Measurements from ENCODE around the gene ZSCAN26.
"Not testable (repeated sequence)": the region's sequence is repeated elsewhere in the genome, so short reads cannot be mapped to it uniquely, and the experiment has no call there.

ZSCAN26 gene

GRCh38 chr6:28257042-28257441 is 9.9 kb upstream of the ZSCAN26 start:
- no peak for DNase-seq (ENCODE audit: low read depth in 2 of 2)

GRCh38 chr6:28258877-28259777 is 7.8 kb upstream of the ZSCAN26 start, which contains the start of gene NKAPL:
NKAPL (plus strand) TSS chr6:28259297; CDS start chr6:28259372, 75 bp downstream.
- DNase-seq (ENCODE audit: low read depth in 2 of 2) = peak; percentile 46 to 51

GRCh38 chr6:28263922-28264321 is 3.0 kb upstream of the ZSCAN26 start:
- DNase-seq (ENCODE audit: low read depth in 2 of 2) = no peak

- DNase-seq (ENCODE audit: low read depth in 2 of 2) = no peak
These were observed 2.0 kb upstream of the ZSCAN26 start for GRCh38 chr6:28264834-28265401.

GRCh38 chr6:28266563-28266961 is 381 bp upstream of the ZSCAN26 start:
- DNase-seq (ENCODE audit: low read depth in 2 of 2) = no peak

GRCh38 chr6:28267695-28268059 is 734 bp downstream of the ZSCAN26 start:
- DNase-seq (ENCODE audit: low read depth in 2 of 2) = no peak

- DNase-seq (ENCODE audit: low read depth in 2 of 2) = no peak
These were observed 2.5 kb downstream of the ZSCAN26 start for GRCh38 chr6:28269492-28269891.

- no peak for DNase-seq (ENCODE audit: low read depth in 2 of 2)
These were observed 7.9 kb downstream of the ZSCAN26 start for GRCh38 chr6:28274888-28275287.

- no peak for DNase-seq (ENCODE audit: low read depth in 2 of 2)
These were observed 10.8 kb downstream of the ZSCAN26 start for GRCh38 chr6:28277746-28278145.

- DNase-seq (ENCODE audit: low read depth in 2 of 2) = no peak
These were observed 13.8 kb downstream of the ZSCAN26 start for GRCh38 chr6:28280595-28281287.

GRCh38 chr6:28281288-28282064 is 14.5 kb downstream of the ZSCAN26 start, which contains the start of gene PGBD1:
PGBD1 (plus strand) TSS chr6:28281572; CDS start chr6:28283814, 2,242 bp downstream.
- DNase-seq (ENCODE audit: low read depth in 2 of 2) = peak; percentile 13 to 15

- DNase-seq (ENCODE audit: low read depth in 2 of 2) = no peak
These were observed 16.0 kb downstream of the ZSCAN26 start for GRCh38 chr6:28282926-28283325.

GRCh38 chr6:28291573-28291972 is 24.6 kb downstream of the ZSCAN26 start:
- DNase-seq (ENCODE audit: low read depth in 2 of 2) = no peak

- DNase-seq (ENCODE audit: low read depth in 2 of 2) = no peak
These were observed 28.4 kb downstream of the ZSCAN26 start for GRCh38 chr6:28295326-28295725.

GRCh38 chr6:28296520-28297060 is 29.6 kb downstream of the ZSCAN26 start:
- no peak for DNase-seq (ENCODE audit: low read depth in 2 of 2)

- DNase-seq (ENCODE audit: low read depth in 2 of 2) = no peak
These were observed 36.6 kb downstream of the ZSCAN26 start for GRCh38 chr6:28303570-28303969.

GRCh38 chr6:28306363-28306762 is 39.4 kb downstream of the ZSCAN26 start:
- DNase-seq (ENCODE audit: low read depth in 2 of 2) = not testable (repeated sequence)

GRCh38 chr6:28311139-28311823 is 44.3 kb downstream of the ZSCAN26 start:
- DNase-seq (ENCODE audit: low read depth in 2 of 2) = no peak

- DNase-seq (ENCODE audit: low read depth in 2 of 2) = no peak
These were observed 46.0 kb downstream of the ZSCAN26 start for GRCh38 chr6:28312939-28313338.

- no peak for DNase-seq (ENCODE audit: low read depth in 2 of 2)
These were observed 48.7 kb downstream of the ZSCAN26 start for GRCh38 chr6:28315628-28316027.

- DNase-seq (ENCODE audit: low read depth in 2 of 2) = not testable (repeated sequence)
These were observed 50.9 kb downstream of the ZSCAN26 start for GRCh38 chr6:28317866-28318265.

Measured in stimulated activated CD8-positive, alpha-beta memory T cell treated with anti-CD3 and anti-CD28 coated beads, Interleukin-15, amount 100 ng/mL, for 4 hours (primary cell).